ENCODE results near the gene BNC2.
"Not testable (repeated sequence)": the region's sequence is repeated elsewhere in the genome, so short reads cannot be mapped to it uniquely, and the experiment has no call there.

BNC2 gene, protein sequence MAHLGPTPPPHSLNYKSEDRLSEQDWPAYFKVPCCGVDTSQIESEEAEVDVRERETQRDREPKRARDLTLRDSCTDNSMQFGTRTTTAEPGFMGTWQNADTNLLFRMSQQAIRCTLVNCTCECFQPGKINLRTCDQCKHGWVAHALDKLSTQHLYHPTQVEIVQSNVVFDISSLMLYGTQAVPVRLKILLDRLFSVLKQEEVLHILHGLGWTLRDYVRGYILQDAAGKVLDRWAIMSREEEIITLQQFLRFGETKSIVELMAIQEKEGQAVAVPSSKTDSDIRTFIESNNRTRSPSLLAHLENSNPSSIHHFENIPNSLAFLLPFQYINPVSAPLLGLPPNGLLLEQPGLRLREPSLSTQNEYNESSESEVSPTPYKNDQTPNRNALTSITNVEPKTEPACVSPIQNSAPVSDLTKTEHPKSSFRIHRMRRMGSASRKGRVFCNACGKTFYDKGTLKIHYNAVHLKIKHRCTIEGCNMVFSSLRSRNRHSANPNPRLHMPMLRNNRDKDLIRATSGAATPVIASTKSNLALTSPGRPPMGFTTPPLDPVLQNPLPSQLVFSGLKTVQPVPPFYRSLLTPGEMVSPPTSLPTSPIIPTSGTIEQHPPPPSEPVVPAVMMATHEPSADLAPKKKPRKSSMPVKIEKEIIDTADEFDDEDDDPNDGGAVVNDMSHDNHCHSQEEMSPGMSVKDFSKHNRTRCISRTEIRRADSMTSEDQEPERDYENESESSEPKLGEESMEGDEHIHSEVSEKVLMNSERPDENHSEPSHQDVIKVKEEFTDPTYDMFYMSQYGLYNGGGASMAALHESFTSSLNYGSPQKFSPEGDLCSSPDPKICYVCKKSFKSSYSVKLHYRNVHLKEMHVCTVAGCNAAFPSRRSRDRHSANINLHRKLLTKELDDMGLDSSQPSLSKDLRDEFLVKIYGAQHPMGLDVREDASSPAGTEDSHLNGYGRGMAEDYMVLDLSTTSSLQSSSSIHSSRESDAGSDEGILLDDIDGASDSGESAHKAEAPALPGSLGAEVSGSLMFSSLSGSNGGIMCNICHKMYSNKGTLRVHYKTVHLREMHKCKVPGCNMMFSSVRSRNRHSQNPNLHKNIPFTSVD

DNA sequence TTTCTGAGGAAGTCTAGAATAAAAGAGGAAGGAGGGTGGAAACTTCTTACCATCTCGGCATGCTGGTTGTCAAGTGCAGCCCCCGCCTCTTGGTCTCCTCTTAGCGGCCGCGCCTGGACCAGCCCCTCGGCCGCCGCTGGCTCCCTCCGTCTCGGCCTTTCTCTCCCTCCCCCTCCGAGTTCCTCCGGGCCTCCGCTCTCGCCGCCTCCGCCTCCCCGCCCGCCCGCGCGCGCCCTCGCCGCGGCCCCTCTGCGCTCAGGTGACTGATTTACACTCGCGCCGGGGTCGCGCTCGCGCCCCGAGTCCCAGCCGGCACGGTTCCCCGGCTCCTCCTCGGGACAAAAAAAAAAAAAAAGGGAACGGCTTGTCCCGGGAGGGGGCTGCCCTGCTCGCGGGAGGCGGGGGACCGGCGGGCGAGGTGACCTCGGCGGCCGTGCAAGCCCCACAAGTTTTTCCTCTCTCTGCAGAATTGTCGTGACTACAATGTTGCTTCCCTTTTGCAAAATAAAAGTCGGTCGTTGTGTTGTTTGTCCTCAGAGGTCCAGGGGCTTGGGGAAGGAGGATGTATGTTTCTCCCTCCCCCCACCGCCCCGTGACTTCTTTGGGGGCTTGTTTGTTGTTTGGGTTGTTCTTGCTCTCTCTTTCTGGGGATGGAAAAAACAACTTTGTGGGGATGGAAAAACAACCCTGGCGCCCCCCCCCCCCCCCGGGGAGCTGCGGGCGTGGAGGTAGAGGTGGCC lies at the start of gene BNC2:
TSS of gene BNC2 (minus strand) at position 75 of the 740 bp plus-strand sequence. CDS start at position 53, 22 bp downstream.
- DNase-seq = no peak

DNA sequence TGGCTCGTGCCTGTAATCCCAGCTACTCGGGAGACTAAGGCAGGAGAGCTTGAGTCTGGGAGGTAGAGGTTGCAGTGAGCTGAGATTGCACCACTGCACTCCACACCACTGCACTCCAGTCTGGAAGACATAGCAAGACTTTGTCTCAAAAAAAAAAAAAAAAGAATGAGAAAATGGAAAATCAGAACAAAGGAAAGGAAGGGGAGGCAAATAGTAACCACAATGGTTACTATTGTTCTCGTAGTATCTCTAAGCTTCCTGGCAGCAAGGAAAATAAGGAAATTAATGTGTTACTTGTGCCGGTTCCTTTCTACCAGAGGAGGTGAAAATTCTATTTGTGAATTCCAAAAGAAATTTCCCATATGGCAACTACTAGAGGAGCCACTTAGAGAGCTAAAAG lies 48.5 kb upstream of the BNC2 start:
- DNase-seq = no peak

DNA sequence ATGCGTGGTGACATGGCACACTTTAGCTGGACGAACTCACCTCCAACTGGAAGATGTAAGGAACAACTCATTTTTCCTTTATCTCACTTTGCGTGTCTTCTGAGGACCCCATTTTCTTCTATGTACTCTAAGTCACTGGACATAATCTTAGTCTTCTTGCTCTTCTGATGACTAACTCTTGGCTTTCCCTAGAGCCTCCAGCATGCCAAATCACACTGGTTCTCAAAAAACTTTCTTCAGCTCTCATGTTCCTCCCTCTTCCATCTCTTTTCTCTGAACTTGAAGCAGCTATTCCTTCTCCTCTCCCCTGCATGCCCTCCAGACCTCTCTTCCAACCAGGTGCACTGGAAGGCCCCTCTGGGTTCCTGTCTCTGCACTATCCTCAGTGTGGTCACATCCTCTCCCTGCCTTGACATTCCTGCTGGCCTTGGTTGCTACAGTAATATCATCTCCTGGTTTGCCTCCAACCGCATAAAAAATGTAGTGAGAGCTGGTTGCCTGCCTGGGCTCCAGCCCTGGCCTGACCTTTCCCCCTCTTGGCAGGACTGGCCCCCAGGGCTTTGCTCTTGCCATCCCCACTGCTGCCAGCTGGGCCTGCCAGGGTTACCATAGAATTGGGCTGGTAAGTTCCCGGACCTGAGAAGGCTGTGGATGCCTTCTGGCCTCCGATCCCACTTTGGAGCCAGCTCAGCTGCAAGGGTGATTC lies 44.8 kb upstream of the BNC2 start:
- no peak for DNase-seq

DNA sequence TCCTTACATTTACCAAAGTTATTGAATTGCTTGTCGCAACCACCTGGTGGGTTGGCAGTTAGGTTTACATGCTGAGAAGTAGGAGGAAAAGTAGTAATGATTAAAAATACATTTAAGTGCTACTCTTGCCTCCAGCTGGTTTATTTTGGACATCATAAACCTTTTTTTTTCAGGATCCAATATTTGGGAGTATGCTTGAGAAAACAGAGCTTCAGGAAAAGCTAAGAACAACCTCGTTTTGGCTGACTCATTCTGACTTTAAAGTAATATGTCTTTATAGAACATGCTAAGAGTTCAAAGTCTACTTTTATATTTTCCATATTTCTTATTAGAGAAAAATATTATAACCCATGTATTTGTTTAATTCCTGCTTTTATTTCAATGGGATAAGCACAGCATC lies 41.7 kb upstream of the BNC2 start:
- DNase-seq = no peak

DNA sequence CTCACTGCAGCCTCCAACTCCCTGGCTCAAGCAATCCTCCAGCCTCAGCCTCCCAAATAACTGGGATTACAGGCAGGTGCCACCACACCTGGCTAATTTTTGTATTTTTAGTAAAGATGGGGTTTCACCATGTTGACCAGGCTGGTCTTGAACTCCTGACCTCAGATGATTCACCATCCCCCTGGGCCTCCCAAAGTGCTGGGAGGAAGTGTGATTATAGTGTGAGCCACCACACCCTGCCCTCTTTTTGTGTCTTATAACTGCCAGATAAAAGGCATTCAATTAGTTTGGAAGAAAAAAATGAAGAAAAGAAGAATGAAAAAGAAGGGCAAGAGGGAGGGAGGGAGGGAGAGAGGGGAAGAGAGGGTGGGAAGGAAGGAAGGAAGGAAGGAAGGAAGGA lies 37.7 kb upstream of the BNC2 start:
- not testable (repeated sequence) for DNase-seq

DNA sequence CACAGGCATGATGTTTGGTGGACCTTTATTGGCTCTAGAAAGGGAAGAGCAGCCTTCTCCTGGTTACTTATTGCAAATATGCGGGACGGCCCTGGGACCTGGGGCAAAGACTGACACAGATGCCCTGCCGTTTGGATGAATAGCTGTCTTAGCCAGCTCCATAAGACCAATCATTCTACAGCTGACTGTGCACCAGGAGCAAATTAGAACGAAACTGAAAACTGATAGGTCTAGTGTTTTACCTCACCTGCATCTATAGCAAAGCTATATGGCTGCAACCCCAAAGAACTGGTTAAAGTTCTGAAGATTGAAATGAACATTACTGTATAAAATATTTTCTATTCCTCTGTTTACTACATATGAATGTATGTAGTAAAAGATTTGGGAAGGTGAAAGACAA lies 34.2 kb upstream of the BNC2 start:
- no peak for DNase-seq

DNA sequence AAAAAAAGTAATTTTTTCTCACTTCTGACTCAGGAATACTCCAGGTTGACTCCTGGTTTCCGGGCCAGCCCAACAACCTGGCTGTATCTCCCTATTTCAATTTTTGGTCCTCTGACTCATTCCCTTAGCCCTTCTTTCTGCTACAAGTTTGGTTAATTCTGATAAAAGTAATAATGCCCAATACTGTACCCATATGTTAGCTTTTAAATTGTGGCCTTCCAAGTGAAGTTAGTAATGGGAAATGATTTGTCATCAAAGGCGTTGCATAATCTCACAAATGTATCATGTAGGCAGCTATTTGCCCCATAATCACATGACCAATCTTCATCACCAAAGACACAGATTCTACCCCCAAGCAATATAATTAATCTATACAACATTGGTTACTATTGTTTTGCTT lies 31.1 kb upstream of the BNC2 start:
- no peak for DNase-seq

DNA sequence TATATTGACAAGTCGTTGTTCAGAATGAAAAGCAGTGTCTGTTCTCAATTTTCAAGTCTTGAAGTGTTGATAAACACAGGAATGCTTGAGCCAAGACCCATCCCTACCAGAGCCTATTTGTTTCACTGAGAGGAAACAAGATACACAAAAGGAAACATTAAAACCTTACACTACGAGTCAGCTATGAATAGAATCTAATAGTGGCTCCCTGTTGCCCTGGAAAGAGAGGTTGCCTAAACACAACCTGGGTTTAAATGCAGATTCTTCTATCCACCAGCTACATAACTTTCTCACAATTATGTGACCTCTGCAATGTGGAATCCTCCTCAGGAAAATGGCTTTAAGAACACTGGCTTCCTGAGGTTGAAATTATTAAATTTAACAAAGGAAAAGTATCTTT lies 29.1 kb upstream of the BNC2 start:
- no peak for DNase-seq

DNA sequence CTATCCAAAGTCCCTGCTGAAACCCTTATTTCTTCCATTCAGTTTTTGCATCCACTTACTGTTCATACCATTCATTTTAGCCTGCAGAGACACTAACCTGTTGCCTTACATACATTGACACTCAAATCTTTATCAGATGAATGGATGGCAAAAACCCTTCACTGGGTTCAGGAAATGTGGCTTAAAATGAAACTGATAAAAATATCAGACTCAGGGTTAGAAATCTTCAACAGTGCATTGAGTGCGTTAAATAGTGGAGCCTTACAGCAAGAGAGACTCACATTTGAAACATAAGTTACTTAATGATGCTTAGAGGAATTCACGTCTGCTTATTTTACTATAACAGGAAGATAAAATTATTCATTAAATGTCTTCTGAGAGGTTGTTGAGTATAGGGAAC lies 28.0 kb upstream of the BNC2 start:
- DNase-seq = no peak

DNA sequence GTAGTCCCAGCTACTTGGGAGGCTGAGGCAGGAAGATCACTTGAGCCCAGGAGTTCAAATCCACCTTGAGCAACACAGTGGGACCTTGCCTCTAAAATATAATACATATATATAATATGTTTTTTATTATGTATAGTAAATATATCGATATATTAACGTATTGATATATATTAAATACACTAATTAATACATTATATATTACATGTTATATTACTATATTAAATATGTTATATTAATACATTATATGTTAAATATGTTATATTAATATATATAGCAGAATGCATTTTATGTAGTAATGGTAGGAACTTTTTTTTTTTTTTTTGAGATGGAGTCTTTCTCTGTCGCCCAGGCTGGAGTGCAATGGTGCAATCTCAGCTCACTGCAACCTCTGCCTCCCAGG lies 18.1 kb upstream of the BNC2 start:
- no peak for DNase-seq

DNA sequence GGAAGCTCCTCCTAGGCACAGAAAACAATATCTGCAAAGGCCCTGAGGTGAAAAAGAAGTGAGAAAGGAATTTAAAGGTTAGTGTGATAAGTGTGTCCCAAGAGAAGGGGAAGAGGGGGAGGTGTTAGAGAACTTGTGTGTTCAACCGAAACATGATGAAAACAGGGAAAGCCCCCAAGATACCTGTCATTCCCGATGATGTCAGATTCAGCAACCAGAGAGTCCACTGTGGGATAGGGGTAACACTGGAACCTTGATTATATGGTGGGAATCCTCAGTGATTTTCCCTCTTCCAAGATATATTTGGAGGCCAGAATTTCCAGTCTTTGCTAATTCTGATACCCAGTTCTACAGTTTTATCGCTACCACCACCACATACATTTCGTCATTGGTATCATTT lies 15.5 kb upstream of the BNC2 start:
- DNase-seq = no peak

DNA sequence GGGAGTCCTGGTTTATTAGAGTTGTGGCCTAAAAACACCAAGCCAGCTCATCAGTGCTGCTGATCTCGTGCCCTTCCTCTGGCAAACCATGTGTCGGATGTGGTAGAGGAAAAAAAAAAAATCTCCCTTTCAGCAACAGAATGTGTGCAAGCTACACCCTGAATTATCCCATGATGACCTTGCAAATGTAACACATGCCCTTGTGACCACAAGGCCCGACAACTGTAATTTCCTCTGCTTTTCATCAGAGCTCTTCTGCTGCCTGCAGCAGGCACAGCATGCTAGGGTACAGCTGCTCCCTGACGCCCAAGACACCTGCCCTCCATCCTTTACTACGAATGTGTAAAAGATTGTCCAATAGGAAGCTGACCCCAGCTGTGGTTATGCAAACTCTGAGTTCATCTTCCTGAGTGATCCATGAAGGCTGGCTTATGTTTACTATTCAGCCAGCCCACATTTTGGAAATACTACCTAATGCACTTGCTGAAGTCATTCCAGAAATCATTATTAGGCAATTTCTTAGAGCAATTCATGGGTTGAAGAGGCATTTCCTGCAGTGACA lies 14.6 kb upstream of the BNC2 start:
- DNase-seq = no peak

DNA sequence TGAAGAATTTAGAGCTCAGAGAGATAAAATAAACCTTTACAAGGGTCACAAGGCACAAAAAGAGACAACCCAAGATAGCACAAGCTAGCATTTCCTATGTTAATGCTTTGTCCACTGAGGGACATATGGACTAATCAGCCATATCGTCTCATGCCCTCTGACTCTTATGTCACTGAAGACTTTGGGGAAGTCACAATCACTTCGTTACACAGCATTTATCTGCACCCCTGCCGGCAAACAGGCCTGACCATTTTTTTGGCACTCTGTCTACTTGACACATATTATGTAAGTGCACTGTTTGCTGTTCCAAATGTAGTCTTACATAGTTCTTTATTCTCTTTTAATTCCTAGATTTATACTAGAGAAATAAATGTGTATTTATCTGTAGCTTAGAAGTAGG lies 13.9 kb upstream of the BNC2 start:
- no peak for DNase-seq

DNA sequence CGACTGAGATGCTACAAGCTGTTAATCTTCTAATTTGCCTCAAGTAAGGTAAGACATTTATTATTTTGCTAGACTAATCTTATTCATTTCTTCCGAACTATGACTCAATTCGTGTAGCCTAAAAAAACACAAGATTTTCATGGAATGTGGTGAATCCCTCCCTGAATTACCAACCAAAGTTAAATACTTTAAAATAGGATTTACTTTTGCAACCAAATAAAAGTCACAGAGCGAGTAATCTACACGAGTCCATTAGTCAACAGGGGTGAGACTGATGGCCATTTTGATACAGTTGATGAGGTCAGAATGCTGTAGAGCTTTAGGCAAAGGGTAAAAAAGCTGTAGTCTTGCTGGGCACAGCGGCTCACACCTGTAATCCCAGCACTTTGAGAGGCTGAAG lies 13.1 kb upstream of the BNC2 start:
- DNase-seq = no peak

DNA sequence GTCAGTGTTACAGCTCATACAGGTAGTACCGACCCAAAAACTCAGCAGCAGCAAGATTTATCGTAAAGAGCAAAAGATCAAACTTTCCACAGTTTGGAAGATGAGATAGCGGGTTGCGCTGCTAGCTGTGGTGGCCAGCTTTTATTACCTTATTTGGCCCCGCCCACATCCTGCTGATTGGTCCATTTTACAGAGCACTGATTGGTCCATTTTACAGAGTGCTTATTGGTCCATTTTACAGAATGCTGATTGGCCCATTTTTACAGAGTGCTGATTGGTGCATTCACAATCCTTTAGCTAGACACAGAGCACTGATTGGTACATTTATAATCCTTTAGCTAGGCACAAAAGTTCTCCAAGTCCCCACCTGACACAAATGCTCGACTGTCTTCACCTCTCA lies 12.0 kb upstream of the BNC2 start:
- DNase-seq = not testable (repeated sequence)

DNA sequence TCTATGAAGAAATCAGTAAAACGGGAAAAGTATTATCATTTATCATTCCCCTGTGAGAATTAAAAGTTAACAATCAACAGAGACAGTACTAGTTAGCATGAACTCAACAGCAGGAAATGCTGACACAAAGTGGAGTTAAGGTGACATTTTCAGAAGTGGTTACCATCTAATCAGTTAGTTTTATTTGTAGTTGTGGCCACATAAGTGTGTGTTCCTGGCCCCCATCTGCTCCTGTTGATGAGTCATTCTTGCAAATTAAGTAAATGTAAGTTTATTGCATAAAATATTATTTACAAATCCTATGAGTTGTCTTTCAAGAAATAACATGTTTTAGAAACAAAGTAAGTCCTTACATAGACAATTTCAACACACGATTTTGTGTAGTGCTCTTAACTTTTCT lies 8.9 kb upstream of the BNC2 start:
- DNase-seq = no peak

DNA sequence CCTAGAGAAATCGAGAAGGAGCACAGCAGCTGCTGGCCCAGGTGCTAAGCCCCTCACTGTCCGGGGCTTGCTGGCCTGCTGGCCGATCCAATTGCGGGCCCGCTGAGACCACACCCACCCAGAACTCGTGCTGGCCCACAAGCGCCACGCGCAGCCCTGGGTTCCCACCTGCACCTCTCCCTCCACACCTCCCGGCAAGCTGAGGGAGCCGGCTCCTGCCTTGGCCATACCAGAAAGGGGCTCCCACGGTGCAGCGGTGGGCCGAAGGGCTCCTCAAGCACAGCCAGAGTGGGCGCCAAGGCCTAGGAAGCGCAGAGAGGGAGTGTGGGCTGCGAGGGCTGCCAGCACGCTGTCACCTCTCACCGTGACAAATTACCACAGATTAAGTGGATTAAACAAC lies 6.8 kb upstream of the BNC2 start:
- DNase-seq = no peak

DNA sequence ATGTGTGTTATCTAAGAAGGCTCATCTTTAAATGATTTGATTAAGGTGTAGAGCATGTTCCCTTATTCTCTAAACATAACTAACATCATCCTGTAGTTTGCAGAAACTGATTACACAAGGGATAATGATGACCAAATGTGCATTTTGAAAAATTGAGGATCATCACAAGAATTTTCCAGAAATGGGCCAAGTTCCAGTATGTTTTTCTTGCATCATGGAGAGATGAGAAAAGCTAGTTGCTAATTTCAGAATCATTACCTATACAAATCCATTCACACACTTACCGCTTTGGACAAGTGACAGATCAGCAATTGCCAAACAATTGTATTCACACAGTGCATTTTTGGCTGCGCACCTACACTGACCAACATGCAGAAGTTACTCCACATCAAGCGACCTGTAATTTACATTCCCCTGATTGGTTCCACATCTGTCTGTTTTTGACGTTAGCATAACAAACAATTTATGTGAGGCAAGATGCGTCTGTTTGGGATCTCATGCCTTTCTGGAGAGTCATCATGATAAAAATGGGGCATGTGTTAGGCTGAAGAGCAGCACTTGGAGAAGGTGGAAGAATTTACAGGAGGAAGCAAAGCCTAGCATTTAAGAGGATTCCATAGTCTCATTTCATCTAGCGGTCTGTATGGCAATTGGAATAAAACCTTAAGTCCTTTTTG lies 2.8 kb upstream of the BNC2 start:
- no peak for DNase-seq

DNA sequence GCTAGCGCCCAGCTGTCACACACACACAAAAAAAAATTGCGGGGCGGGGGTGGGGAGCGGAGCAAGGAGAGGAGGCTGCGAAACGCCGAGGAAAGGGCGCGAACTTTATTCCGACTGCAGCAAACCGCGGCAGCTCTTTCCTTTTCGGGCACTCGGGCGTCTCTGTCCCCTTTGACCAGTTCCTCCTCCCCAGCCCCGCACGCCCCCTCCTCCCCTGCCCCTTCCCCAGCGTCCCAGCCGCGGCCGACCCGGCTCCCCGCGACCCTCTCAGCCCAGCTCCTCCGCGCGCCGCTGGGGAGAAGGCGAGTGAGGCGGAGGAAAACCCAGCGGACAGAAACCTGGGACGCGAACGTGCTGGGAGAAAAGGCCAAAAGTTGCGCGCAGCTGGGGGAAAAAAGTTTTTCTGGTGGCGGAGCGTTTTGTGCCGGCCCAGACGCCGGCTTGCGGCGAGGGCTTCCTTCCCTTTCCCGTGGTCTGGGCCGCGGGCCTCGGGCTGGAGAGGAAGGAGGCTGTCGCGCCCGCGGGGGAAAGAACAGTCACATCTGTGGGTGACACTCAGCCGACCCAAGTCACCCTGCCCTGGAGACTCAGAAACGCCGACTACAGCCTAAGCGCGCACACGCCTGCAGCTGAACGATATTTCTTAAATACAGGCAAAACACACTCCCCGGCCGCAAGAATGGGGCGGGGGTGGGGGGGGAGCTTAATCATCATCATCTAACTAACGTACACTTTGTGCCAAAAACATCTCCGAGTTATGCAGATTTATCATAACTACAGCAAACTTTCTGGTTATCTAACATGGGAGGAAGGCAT lies 1.1 kb upstream of the BNC2 start:
- no peak for DNase-seq

DNA sequence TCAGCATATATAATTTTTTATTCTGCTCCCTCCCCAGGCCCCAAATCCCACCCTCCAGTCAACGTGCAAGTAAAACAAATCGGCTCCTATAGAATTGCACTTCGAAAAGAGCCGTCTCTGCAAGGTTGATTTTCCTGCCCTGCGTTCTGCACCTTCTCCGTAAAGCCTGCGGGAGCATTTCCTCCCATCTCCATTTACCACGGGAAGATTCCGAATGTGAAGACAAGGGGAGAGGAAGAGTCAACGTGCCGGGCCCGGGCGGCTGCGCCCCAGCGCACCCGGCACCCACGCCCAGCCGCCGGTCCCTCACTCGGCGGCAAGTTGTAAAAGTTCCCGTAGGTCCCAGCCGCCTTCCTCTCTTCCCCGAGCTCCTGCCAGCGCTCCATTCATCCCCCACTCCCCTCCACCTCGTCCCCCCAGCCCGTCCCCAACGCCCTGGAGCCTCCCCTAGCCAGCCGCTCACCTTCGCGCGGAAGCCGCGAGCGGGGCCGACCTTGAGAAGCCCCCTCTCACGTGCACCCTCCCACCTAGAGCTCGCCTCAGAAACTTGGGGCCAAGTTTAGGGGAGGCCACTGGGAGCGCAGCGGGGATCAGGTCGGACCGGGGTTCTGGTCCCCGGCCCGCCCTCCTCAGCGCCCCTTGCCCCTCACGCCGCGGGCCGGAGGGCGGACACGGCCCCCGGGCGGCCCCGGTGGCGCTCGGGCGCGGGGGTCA lies 431 bp downstream of the BNC2 start:
- no peak for DNase-seq
